NB4 (cell line): Measurements from ENCODE around the gene DCTD.

Experiments used
- CTCF ChIP-seq: IDR thresholded peaks from one replicate; pipeline ENCODE4 v1.5.1; 2012; ENCODE audit warnings: low read depth, low read length
- MAX ChIP-seq: IDR thresholded peaks from 2 replicates; pipeline ENCODE4 v1.6.1; 2011; ENCODE audit warnings: low read depth, low read length
- MYC ChIP-seq: IDR thresholded peaks from 2 replicates; pipeline ENCODE4 v1.6.1; 2011; ENCODE audit warnings: low read depth, low read length
- POLR2A ChIP-seq: IDR thresholded peaks from 2 replicates; pipeline ENCODE4 v1.6.1; 2011; ENCODE audit warnings: mild to moderate bottlenecking; ENCODE audit not compliant: insufficient read length; ENCODE audit errors: extremely low read depth

- TF ChIP-seq POLR2A (no peak), CTCF (no peak), MAX (no peak), MYC (no peak)
These were observed 38.3 kb downstream of the DCTD start for GRCh38 chr4:182878633-182879495.
